MCF 10A (cell line): ENCODE results near the gene HK2. TPM values are rescaled to one million over a fixed set of nuclear protein-coding genes. Genes with fewer than 3 reads are reported as not detected.

Experiments
- total RNA-seq: library from RNA; stranded (reverse); gene quantifications from 2 replicates; pipeline ENCODE4 v1.2.3, GENCODE V29; 2022

HK2 gene
- total RNA-seq, 1 experiment from 2014 or later, result 47.8 TPM

Other genes starting within 250 kb of the HK2 start
- not detected in 2 replicates for gene M1AP, start 185.8 kb upstream of the HK2 start, total RNA-seq
- 5.2 and 7.0 TPM in 2 replicates for gene SEMA4F, start 179.9 kb upstream of the HK2 start, total RNA-seq
- 117 and 133 TPM in 2 replicates for gene POLE4, start 124.5 kb downstream of the HK2 start, total RNA-seq